ENCODE results near the gene C10orf62.

Gene C10orf62

DNA sequence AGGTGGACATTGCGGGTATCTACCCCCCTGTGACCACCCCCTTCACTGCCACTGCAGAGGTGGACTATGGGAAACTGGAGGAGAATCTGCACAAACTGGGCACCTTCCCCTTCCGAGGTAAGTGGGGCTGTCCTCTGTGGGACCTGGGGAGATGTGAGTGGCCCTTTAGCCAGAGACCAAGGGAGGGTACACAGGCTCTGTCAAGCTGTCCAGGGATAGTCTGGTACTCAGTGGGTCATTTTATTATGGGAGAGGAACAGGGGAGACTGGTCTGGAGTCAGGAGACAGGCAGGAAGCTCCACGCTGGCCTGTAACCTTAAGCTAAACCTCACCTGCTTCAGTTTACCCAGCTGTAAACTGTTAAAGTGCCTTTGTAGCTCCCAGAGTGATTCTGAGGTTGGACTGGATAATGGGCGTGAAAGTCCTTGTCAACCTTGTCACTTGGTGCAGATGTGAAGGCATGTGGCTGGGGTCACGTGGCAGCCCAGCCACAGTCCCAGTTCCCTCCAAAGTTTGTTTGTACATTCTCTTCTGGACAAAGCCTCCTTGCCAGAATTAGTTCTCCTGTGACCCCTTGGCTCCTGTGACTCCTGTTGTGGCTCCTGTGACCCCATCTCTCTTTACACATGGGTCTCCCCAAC lies 4.6 kb upstream of the C10orf62 start:
- peak in 1 of 14 donors; percentile 25 for DNase-seq

GRCh38 chr10:97585439-97585811 lies 4.1 kb upstream of the C10orf62 start:
- no peak for DNase-seq

DNA sequence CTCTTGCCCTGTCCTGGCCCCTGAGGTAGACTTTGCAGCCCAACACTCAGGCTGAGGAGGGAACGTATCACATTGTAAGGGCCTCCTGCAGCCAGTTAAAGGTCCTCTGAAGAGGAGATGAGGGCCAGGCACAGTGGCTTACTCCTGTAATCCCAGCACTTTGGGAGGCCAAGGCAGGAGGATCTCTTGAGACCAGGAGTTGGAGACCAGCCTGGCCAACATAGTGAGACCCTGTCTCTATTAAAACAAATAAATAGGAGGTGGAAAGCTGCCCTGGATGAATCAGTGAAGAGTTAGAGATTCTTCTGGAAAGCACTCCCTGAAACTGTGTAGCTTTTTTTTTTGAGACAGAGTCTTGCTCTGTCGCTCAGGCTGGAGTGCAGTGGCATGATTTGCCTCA lies 2.3 kb upstream of the C10orf62 start:
- DNase-seq, result no peak

DNA sequence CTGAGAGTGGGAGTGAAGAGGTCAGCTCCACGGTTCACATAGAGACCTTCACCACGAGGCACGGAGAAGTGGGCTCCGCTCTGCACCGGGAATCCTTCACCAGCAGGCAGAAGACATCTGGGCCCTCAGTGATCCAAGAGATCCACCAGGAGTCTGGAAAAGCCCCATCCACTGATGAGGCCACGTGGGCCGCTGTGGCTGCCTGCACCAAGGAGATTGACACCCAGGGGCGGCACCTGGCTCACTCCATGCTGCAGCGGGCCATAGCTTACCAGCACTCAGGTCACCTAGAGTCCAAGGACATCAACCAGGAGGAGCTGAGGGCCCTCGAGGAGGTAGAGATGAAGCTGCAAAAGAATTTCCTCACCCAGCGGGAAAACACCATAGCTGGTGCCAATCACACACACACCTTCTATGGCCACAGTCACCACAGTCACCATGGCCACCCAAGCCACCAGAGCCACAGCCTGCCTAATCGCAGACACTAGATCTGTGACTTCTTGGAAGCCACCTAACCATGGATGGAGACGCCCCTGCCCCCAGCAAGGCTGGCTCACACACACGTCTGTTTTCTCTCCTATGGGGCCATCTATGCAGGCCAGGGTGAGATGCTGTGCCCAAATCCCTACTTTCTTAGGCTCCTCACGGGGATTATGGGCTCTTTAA lies 694 bp downstream of the C10orf62 start:
- DNase-seq, result no peak

- DNase-seq, result no peak
Measured at GRCh38 chr10:97590748-97591495, 1.4 kb downstream of the C10orf62 start.

- no peak for DNase-seq
Measured at GRCh38 chr10:97593421-97593820, 3.9 kb downstream of the C10orf62 start.

GRCh38 chr10:97596101-97597082 lies 6.9 kb downstream of the C10orf62 start:
- peak in 1 of 14 donors; percentile 22 for DNase-seq

DNA sequence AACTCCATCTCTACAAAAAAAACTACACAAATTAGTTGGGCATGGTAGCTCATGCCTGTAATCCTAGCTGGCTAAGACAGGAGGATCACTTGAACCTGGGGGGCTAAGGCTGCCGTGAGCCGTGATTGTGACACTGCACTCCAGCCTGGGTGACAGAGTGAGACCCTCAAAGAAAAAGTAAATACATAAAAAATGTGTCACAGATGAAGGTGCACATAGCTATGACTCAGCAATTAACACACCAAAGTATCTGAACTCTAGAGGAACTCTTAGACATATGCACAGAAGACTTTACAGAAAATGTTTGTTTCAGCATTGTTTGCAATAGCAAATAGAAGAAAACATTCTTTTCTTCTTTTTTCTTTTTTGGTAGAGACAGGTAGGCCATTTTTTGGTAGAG lies 8.3 kb downstream of the C10orf62 start:
- no peak for DNase-seq

GRCh38 chr10:97598407-97599271 lies 9.1 kb downstream of the C10orf62 start:
- DNase-seq, result no peak

DNA sequence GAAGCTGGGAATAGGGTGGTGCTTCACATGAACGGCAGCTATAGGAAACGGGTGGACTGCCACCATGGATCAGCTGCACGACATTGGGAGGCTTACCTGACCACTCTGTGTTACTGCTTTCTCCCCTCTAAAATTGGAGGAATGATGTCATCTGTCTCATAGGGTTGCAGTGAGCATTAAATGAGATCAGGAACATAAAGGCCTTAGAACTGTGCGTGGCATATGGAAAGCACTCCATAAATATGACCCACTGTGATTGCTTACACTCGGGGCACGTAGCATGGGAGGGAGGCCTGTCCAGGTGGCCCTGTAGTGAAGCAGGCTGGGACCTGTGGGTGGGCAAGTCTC lies 9.7 kb downstream of the C10orf62 start:
- DNase-seq, result peak in 1 of 14 donors; percentile 14

GRCh38 chr10:97600616-97601015 lies 11.1 kb downstream of the C10orf62 start:
- DNase-seq, result peak in 1 of 14 donors; percentile 54

- peak in 12 of 14 donors; percentile 7 to 87 (median 64) for DNase-seq
Measured at GRCh38 chr10:97601268-97602215, 12.0 kb downstream of the C10orf62 start.

GRCh38 chr10:97607095-97607636 lies 17.6 kb downstream of the C10orf62 start:
- peak in 7 of 14 donors; percentile 12 to 57 (median 41) for DNase-seq

DNA sequence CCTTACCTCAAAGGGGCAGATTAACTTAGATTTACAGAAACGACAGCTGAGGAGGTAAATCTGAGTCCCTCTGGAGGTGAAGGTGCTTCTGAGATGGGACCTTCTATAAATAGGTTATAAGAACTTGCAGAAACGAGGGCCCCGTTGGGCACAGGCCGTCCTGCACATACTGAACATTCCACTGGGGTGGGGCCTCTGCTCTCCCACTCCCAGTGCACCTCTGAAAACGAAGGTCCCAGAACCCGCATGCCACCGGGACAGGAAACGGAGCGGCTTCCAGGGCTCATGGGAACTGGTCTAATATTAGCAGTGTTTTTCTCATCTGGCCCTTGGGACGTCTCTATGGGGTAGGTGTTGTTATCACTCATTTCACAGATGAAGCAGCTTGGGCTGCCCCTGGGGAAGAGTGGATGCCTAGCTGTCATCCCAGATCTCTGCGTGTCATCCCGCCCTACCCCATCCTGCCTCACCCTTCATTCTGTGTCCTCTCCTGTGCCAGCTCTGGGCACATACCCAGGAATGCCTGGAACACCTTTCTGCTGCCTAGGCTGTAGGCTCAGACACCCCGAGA lies 19.6 kb downstream of the C10orf62 start:
- peak in 1 of 14 donors; percentile 93 for DNase-seq

- DNase-seq, result no peak
Measured at GRCh38 chr10:97611473-97611872, 22.0 kb downstream of the C10orf62 start.

- DNase-seq, result peak in 1 of 14 donors; percentile 58
Measured at GRCh38 chr10:97612386-97612785, 22.9 kb downstream of the C10orf62 start.

- DNase-seq, result no peak
Measured at GRCh38 chr10:97618285-97618684, 28.8 kb downstream of the C10orf62 start.

- DNase-seq, result no peak
Measured at GRCh38 chr10:97618733-97619132, 29.2 kb downstream of the C10orf62 start.

- no peak for DNase-seq
Measured at GRCh38 chr10:97623277-97623676, 33.8 kb downstream of the C10orf62 start.

Data from C1 segment of cervical spinal cord (tissue), 14 donors.